D341Med (cell line): ENCODE results near the gene POU2F2.

Experiments used
- DNase-seq: peaks from one replicate; pipeline ENCODE4 v3.0.0; 2012; ENCODE audit warnings: low spot score

The POU2F2 gene

DNA sequence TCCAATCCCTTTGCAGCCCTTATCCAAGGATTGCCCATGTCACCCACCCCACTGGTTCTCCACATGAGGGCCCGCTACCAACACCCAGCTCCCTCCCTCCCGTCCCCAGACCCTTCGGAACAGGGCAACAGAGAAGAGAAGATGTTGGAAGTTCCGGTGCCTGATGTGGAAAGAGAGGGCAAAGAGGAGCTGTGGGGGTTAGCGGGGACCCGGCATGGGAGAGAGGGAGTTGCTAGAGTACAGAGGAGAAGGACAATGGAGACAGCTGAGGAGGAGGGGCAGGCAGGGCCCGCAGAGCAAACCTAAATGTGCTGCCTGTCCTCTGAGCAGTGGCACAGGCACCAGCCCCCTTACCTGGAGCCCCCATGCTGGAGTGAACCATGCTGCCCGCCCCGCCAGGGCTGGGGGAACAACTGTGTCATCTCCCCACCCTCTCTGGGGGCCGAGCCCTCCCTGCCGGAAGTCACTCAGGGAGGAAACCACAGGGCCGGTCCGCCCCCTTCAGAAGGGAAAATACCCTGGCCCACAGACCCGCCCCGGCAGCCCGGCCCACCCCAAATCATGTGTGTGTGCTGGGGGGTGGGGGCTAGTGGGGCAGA, at the start of gene POU2F2:
TSS of gene POU2F2 (minus strand) at position 417 of the 599 bp plus-strand sequence. CDS start at position 382, 35 bp downstream.
- no peak for DNase-seq

DNA sequence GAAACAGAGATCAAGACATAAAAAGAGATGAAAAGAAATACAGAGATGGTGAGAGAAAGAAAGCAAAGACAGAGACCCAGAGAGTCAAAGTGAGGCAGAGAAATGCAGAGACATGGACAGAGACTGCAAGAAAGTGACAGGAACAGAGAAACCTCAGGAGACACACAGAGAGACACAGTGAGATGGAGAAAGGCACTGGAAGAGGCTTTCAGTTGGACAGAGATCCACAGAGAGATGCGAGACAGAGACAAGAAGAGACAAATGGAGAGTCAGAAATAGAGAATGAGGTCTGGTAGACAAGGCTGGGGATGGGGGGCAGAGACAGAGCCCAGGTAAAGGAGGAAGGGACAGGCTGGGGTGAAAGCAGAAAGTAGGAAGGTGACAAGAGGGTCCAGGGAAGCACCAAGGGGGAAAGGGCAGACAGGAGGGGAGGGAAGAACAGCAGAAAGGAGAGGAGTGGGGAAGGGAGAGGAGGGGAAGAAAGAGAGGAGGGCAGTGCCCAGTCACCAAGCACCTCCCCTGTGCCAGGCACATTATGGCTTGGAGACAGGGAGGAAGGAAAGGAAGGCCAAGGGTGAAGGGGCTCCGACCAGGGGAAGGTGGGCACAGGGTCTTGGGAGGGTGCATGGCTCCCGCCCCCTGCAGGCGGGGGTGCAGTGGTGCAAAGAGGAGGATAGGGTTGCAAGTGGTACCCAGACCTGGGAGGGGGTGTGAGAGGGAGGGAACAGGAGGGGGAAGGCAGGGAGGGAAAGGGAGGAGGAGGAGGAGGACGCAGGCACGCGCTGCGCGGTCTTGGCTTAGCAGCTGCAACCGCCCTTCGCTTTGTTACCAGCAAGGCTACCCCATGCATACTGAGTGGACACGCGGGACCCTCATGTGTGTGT, 46.8 kb upstream of the POU2F2 start:
- peak; percentile 76 for DNase-seq

DNA sequence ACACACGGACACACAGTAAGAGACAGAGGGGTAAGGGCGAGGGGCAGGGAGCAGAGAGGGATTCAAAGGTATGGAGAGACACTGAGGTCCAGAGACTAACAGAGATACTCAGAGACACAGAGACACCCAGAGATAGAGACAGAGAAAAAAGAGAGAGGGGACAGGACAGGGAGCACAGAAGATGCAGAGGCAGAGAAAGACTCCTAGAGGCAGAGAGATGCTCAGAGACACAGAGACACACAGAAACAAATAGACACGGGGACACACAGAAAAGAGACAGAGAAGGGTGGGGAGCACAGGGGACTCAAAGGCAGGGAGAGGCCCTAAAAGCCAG, 45.4 kb upstream of the POU2F2 start:
- no peak for DNase-seq

- peak; percentile 91 for DNase-seq
These were observed 44.9 kb upstream of the POU2F2 start for GRCh38 chr19:42176990-42177685.

GRCh38 chr19:42176649-42176989, 44.4 kb upstream of the POU2F2 start:
- DNase-seq, result peak; percentile 91

DNA sequence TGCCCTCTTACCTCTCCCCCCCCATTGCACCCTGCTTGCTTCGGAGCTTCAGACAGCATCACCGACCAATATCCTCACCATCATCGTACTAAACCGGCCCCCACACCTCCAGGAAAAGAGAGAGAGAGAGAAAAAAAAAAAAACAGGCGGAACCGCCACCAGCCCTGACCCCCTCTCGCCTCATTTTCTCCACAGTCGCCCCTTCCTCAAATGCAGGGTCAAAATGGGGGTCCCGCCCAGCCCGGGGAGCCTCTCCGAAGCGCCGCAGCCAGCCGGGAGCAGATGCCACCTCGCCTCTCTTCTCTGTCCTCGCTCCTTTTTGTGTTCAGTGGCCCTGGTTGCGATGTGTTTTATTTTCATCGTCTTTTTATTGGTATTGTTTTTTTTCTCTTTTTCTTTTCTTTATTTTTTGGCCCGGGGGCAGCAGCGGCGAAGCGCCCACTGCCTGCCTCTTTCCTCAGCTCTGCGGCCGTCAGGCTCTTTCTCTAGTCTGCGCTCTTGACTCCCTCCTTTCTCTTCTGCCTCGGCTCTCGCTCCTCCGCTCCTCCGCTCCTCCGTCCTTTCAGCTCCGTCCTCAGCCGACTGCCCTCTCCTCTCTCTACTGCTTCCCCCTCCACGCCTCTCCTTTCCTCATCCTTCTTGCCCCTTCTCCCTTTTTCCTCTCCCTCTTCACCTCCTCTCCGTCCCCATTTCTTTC, 43.9 kb upstream of the POU2F2 start:
- DNase-seq, result no peak

DNA sequence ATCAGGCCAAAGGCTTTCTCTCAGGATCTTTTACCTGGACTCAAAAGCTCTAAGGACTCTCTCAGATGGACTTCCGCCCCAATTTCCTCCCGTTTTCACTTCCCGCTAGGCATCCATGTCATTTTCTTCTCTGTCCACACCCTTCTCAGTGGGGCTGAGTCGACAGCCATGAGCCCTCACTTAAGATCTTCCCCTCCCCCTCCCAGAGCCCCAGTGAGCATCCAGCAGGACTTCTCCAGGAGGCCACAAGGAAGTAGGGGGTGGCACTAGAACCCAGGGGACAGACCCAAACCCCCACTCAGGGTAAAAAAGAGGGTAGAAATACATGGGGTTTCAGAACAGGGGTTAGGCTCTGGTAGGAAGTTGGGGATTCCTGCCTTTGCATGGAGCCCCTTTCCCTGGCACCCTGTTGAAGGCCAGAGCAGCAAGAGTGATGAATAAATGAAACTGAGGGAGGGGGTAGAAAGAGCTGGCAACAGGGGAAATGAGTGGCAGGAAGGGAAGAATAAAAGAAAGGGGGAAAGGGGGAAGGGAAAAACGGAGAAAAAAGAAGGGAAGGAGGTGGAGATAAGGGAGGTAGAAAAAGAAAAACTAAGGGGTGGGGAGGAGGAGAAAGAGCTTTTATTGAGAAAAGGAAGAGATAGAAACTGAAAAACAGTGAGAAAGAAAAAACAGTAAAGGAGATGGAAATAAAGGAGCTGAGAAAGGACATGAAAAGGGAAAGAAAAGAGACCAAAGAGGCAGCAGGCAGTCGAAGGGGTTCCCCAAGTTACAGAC, 42.9 kb upstream of the POU2F2 start:
- no peak for DNase-seq

DNA sequence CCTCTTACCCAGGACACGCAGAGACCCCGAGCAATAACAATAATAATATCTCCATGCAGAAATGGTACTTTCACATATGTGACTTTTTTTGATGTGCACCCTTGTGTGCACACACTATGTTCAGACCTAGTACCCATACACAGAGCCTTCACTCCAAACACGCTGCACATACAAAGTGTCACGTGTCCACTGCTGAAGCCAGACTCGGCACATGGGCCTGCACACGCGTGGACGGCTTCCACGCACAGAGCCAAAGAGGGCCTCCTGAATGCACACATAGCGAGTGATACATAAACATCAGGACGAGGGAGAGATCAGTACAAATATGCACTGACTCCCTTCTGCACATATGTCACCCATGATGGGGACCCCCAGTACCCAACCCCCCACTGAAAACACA, 41.9 kb upstream of the POU2F2 start:
- DNase-seq, result no peak

DNA sequence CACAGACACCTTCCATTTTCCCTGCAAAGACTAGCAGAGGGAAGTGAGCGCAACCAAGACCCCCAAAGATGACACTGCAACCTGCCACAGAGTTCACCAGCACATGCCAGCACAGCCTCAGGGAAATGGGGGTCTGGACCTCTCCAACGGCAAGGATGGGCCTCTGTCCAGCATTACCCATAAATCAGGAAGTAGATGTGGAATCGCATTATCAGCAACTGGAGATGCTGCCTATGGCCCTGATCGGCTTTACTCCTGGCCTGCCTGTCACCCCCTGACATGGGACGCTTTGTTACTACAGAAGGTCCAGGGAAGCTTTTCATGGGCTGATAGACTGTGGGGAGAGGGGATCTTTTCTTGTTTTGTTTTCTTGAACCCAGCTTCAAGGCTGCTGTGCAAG, 41.4 kb upstream of the POU2F2 start:
- DNase-seq, result no peak

DNA sequence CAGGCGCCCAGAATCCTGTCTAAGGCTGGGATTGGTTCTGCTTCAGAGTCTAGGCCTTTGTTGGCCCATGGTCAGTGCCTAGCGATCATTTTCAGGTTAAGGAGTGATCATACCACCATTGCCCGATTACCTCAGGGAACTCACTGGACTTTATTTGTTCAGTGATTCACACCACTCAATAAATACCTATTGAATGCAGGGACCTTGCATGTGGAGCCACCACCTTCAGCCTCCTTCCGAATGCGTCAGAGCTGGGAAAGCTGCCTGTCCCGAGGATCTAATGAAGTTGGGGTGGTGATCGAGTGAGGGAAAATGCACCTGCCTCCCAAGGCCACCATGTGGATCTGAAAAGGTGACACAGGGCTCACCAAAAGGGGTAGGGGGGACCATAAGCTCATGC, 40.0 kb upstream of the POU2F2 start:
- no peak for DNase-seq

- no peak for DNase-seq
These were observed 38.5 kb upstream of the POU2F2 start for GRCh38 chr19:42170715-42171114.

DNA sequence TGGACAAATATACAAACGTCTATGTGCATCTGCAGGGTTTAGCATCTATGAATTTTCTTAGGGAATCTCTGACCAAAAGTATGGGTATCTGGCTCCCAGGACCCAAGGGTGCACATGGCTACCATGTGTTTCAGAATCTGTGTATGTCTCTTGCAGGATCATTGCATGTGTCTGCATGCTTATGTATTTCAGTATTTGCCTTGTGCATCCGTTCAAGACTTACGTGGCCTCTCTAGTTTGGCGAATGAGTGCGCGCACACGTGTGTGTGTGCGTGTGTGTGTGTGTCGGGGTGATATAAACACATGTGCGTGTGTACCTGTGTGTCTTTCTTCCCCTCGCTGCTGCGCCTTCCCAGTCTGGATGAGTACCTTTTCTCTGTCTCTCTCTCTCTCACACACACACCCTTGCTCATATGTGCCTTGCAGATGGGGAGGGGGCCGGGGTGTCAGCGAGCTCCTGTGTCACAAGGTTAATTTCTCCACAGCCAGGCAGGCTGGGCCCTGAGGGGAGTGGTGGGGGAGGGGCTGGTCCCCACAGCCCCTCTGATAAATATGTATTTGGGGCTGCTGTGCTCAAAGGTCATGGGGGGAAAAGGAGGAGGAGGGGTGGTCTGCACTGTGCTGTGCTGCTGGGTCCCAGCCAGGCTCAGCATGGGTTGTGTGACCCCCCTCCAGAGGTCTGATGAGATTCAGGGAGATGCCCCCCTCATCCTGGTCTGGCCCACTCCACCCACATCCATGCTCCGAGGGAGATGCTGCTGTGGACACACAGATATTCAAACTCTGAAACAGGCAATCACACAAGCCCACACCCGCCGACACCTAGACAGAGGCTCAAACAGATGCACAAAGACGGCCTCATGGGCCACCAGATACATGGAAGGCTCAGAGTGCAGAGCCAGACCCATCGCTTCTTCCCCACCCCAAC, 37.5 kb upstream of the POU2F2 start:
- no peak for DNase-seq

DNA sequence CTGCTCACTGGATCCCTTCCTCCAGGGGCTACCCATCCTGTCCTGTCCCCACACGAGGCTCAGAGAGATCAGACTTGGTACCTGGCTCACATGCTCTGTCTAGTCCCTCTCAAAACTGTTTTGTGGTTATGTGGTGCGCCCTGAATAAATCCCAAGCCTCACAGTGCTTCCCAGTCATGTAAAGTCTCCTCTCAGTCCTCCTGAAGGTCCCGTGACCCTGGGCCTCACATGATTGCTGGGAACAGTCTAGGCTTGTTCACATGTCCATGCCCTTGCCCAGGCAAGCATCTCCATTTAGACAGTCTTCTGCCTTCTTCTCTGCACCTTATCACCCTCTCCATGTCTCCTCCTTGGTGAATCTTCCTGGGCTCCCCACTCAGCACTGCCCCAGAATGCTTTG, 36.0 kb upstream of the POU2F2 start:
- no peak for DNase-seq

DNA sequence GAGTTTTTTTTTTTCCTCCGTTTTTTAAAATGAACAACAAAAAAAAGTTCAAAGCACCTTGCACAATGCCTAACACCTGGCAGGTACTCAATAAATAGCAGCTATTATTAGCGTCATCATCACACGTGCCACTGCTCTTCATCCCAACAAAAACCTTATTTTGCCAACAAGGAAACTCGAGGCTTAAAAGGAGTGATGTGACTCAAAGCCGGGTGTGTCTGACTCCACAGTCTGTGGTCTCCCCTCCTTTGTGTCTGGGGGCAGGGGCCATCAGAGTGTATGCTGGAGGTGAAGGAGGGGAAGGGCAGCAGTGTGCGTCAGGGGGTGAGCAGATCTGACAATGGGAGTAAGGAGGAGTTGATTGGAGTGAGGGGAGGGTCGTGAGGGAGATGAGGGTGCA, 34.1 kb upstream of the POU2F2 start:
- DNase-seq, result no peak

DNA sequence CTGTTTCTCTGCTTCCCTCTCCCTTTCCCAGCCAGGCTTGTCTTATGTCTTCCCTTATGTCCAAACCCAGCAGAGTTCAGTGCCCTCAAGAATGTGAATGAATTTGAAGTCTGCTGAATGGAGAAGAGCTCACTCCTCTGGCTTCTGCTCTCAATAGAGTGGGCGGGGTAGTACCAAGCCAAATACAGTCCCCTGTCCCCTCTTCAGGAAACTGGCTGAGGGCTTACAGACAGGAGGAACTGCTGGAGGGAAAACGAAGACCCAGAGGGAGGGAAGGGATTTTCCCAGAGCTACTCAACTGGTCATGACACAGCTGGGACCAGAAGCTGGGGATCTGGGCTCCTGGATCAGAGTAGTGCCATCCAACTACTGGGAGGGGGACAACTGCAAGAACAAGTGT, 32.9 kb upstream of the POU2F2 start:
- DNase-seq, result no peak

DNA sequence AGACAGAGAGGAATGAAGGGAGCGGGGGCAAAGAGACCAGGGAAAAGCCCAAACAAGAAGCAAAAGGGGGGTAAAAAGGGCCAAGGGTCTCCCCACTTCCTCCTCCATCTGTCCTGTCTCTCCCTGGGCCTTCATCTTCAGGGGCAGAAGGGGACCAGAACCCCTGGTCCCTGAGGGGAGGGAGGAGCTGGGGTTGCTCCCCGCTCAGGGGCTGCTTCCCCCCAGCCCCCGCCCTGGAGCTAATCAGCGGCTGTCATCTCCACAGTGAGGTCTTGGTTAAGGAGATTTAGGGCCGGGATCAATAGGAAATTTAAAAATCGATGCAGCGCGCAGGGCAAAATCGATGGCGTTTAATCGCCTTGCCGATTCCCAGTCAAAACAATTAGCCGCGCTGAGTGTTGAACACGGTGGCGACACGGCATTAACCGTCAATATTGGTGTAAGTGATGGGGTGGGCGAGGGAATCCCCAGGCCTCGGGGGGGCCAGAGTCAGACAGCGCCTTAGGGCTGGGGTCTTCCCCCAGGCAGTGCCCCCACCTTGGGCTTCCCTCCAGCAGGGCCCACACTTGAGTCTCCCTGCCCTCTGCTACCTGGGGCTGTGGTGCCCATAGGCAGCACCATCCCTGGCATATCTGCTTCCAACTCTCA, 29.5 kb upstream of the POU2F2 start:
- no peak for DNase-seq

GRCh38 chr19:42159942-42160341, 27.7 kb upstream of the POU2F2 start:
- DNase-seq, result no peak

- DNase-seq, result no peak
These were observed 26.7 kb upstream of the POU2F2 start for GRCh38 chr19:42158926-42159325.

- DNase-seq, result no peak
These were observed 24.3 kb upstream of the POU2F2 start for GRCh38 chr19:42156571-42156970.

DNA sequence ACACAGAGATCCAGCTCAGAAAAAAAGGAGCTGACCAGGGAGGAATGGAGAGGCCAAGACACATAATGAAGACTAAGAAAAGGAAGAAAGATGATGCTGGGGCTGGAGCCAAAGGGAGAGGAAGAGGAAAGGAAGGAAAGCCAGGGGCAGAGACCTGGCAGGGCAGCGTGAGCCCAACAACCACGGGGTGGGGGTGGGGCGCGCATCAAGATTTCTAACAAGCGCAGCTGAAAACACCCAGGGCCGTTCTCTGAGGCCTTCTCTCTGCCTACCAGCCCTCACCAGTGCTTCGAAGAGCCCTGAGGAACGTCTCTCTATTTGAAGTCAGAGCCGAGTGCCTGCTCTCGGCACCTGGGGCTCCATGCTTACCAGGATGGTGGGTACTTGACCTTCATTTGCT, 23.6 kb upstream of the POU2F2 start:
- DNase-seq, result no peak
